ENCODE data around the gene CCDC171. TPM values are rescaled to one million over a fixed set of nuclear protein-coding genes. Genes with fewer than 3 reads are reported as not detected.

CCDC171 gene
- polyA plus RNA-seq, 3 donors, result 0.08 to 0.17 (median 0.10) TPM

GRCh38 chr9:15972760-15973159 is 419.9 kb downstream of the CCDC171 start:
- Mint-ChIP-seq H3K4me1 (no peaks in the 10 kb centered on the region), H3K4me3 (no peak overlapping the region), H3K27me3 (ENCODE audit: low read depth in 3 of 3) (no peaks in the 10 kb centered on the region), H3K9me3 (no peaks in the 10 kb centered on the region), H3K36me3 (no peaks in the 10 kb centered on the region), H3K27ac (no peak overlapping the region)
- Histone ChIP-seq H3K9ac (ENCODE audit: insufficient read depth, low read length, poor library complexity, severe bottlenecking) (no peak overlapping the region), H3K4me1 (ENCODE audit: control insufficient read depth in 1 of 2, insufficient read depth in 2 of 2, low read length in 2 of 2) (no peaks in the 10 kb centered on the region), H3K9me3 (replicated peaks in 1 of 2; ENCODE audit: control insufficient read depth in 1 of 2, insufficient read depth in 1 of 2, low read length in 2 of 2) (no peaks in the 10 kb centered on the region), H3K27ac (ENCODE audit: low read depth in 1 of 2, low read length in 2 of 2) (no peak overlapping the region), H3K79me2 (ENCODE audit: insufficient read depth, low read length) (no peaks in the 10 kb centered on the region), H3K27me3 (ENCODE audit: control insufficient read depth in 2 of 2, insufficient read depth in 2 of 2, low read length in 2 of 2) (no peaks in the 10 kb centered on the region), H2AFZ (ENCODE audit: insufficient read depth, low read depth, low read length, poor library complexity, severe bottlenecking) (no peak overlapping the region), H3K4me3 (replicated peaks in 1 of 3; ENCODE audit: low read depth in 2 of 3, low read length in 3 of 3) (no peak overlapping the region), H3K4me2 (replicated peaks; ENCODE audit: extremely low read depth, low read length, poor library complexity, severe bottlenecking) (no peak overlapping the region), H4K20me1 (ENCODE audit: insufficient read depth, low read length) (no peaks in the 10 kb centered on the region), H3K36me3 (replicated peaks in 1 of 2; ENCODE audit: control insufficient read depth in 1 of 2, insufficient read depth in 2 of 2, low read length in 2 of 2) (no peaks in the 10 kb centered on the region)
- no peak for TF ChIP-seq CTCF (IDR thresholded peaks at IDR 0.05)
- 81% methylated on average over 2 of the region's 4 CpGs for WGBS (ENCODE audit: insufficient coverage)
- no peak for DNase-seq
- intact Hi-C loops (cut with micrococcal nuclease), result no loop called here

GRCh38 chr9:15975101-15975778 is 422.4 kb downstream of the CCDC171 start:
- H3K9me3 Mint-ChIP-seq, result peaks cover 0 to 2% (median 0%) of the 10 kb centered on the region in 7 donors
- no peaks in the 10 kb centered on the region for H3K27me3 Mint-ChIP-seq (ENCODE audit: low read depth in 3 of 3)
- no peak overlapping the region for H3K27ac Mint-ChIP-seq
- intact Hi-C loops (cut with micrococcal nuclease), result no loop called here
- no peak overlapping the region for H3K27ac ChIP-seq (ENCODE audit: low read depth in 1 of 2, low read length in 2 of 2)
- H4K20me1 ChIP-seq (ENCODE audit: insufficient read depth, low read length), result no peaks in the 10 kb centered on the region
- no peaks in the 10 kb centered on the region for H3K4me1 ChIP-seq (ENCODE audit: control insufficient read depth in 1 of 2, insufficient read depth in 2 of 2, low read length in 2 of 2)
- H2AFZ ChIP-seq (ENCODE audit: insufficient read depth, low read depth, low read length, poor library complexity, severe bottlenecking), result no peak overlapping the region
- TF ChIP-seq CTCF (IDR thresholded peaks at IDR 0.05), result no peak
- H3K36me3 Mint-ChIP-seq, result no peaks in the 10 kb centered on the region
- no peak overlapping the region for H3K4me3 ChIP-seq (replicated peaks in 1 of 3; ENCODE audit: low read depth in 2 of 3, low read length in 3 of 3)
- H3K4me2 ChIP-seq (replicated peaks; ENCODE audit: extremely low read depth, low read length, poor library complexity, severe bottlenecking), result no peak overlapping the region
- no peak overlapping the region for H3K9ac ChIP-seq (ENCODE audit: insufficient read depth, low read length, poor library complexity, severe bottlenecking)
- H3K27me3 ChIP-seq (ENCODE audit: control insufficient read depth in 2 of 2, insufficient read depth in 2 of 2, low read length in 2 of 2), result no peaks in the 10 kb centered on the region
- no peaks in the 10 kb centered on the region for H3K36me3 ChIP-seq (replicated peaks in 1 of 2; ENCODE audit: control insufficient read depth in 1 of 2, insufficient read depth in 2 of 2, low read length in 2 of 2)
- H3K9me3 ChIP-seq (replicated peaks in 1 of 2; ENCODE audit: control insufficient read depth in 1 of 2, insufficient read depth in 1 of 2, low read length in 2 of 2), result no peaks in the 10 kb centered on the region
- H3K4me3 Mint-ChIP-seq, result no peak overlapping the region
- no peaks in the 10 kb centered on the region for H3K79me2 ChIP-seq (ENCODE audit: insufficient read depth, low read length)
- no peak for DNase-seq
- H3K4me1 Mint-ChIP-seq, result no peaks in the 10 kb centered on the region

Data from CD14-positive monocyte (primary cell).